Inflammatory macrophage treated with lipopolysaccharide for 1 hour (primary cell): ENCODE data around the gene SLC22A7.

Experiments
- DNase-seq, 2 donors: peaks; one replicate each; pipeline ENCODE4 v3.0.0-alpha.2; 2020 to 2022

Gene SLC22A7

DNA sequence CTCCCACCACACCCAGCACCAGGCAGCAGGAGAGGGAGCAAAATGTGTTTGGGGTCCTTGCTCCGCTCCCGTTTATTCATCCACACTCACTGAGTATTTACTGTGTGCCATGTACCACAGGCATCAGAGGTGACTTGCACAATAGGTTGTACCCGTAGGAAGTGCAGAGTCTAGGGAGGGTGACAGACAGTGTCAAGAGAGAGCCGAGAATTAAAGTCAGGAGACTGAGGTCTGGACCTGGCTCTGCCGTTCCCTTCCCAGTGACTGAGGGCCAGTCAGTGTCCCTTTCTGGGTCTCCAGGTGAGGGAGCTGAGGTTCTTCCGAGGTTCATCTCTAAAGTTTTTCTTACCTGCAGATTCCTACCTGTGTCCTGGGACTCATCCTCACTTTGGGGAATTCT lies 32.5 kb upstream of the SLC22A7 start:
- no peak for DNase-seq

DNA sequence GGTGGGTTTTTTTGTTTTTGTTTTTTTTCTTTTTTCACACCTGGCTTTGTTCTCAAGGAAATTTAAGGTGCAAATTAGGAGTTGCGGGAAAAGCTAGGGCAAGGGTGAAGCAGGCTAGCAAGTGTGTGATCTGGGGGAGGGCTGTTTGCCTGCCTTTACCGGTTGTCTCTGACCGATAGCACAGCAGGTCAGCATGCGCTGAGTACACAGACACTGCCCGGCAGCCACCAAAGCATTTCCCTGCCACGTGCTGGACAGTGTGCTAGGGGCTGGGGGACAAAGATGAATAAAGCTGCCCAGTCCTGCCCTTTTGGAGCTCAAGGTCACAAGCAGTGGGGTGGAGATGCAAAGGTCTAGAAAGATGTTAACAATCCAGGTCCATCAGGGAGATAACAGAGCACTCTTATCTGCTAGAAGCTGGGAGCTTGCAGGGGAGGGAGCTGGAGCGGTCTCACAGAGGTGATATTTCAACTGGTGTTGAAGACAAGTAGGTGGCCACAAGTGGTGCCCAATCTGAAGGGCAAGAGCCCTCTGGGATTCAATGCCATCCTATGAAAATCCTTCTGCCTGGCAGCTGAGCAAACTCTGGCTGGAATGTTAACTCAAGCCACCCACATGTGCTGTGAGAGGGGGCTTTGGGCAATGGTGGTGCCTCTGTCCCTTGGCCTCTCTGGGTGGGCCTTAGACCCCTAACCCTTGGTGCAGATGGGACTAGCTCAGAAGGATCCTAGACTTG lies 30.3 kb upstream of the SLC22A7 start:
- DNase-seq: no peak

DNA sequence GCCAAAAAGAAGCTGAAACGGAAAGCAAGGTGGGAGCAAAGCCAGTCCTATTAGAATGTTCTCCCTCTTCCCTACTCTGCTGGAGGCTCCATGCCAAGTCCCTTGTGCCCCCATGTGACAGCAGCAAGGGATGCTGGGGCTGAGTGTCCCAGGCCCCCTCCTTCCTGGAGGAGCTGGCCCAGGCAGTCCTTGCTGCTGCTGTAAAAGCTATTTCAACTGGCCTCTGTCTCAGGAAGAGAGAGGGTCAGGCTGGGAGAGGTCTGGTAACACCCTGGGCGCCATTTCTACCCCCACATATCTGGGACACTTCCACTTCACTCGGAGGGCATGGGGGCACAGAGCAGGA lies 29.7 kb upstream of the SLC22A7 start:
- DNase-seq: no peak

DNA sequence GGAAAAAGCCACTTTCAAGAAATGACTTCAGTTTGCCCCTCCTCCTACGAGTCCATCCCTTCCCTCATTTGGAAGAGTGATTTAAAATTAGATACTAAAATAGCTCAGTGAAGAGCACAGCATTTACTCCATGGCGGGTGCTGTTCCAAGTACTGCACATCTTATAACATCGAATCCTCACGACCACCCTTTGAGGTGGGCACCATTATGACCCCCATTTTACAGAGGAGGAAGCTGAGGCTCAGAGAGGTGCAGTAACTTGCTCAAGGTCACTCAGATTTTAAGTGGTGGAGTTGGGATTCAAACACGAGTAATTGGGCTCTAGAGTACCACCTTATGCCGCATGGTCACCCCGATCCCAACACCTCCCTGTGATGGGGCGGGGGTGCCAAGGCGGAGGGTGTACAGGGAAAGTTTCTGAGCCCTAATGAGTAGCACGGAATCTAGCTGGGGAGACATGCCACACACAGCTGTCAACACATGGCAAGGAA lies 29.2 kb upstream of the SLC22A7 start:
- no peak for DNase-seq

DNA sequence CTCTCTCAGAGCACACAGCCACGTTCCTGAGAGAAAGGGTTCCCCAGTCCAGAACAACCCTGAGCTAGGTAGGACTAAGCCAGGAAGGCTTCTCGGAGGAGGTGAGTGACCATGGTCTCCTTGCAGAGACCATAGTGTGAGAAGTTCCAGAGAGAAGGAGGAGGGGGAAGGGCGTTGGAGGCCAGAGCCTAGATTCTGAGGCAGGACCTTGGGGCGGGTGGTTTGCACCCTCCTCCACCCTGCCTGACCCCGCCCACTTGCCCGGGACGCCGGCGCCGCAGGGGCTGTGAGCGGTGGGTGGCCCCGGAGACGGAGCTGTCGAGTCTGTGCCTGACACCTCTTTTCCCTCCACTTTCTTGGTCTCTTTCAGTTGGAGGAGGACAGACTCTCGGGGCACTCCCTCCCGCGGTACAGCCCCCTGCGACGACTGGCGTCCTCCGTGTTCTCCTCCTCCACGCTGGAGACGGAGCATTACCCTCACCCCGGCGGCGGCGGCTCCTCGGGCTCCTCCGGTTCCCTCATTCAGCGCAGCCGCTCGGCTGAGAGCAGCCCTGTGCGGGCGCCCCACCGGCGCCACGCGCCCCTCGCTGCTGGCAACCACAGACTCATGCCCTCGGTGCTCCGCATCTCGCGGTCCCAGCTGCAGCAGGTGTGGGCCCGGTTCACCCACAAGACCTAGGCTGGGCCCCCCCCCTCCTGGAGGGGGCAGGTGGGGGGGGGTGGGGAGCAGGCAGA lies 28.6 kb upstream of the SLC22A7 start:
- no peak for DNase-seq

DNA sequence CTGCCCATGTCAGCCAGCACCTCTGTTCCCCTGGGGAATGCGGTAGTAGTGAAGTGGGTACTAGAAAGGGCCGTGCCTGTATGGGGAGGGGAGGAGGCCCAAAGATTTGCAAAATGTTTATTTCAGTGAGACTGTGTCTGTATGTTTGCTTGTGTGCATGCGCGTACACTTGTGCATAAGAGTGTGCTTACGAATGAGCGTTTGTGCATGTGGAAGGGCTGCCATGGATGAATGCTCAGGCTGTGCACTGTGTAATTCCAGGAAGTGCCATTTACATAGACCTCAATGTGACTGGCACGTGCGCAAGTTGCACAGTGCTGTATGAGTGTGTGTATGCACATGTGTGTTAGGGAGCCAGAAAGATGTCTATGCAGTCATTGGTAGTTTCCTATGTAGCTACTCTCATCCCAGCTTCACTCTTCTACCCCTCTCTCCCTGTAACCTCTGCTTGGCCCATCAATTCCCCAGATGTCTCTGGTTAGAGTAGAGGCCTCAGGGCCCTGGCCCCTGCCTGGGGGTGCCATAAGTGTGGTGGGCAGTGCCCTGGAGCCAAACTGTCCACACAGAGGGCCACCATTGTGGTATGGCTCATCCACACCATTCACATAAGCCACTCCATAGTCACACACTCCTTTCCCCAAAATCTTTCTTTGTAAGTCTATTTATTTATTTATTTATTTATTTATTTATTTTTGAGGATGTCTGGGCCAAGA lies 26.8 kb upstream of the SLC22A7 start:
- no peak for DNase-seq

DNA sequence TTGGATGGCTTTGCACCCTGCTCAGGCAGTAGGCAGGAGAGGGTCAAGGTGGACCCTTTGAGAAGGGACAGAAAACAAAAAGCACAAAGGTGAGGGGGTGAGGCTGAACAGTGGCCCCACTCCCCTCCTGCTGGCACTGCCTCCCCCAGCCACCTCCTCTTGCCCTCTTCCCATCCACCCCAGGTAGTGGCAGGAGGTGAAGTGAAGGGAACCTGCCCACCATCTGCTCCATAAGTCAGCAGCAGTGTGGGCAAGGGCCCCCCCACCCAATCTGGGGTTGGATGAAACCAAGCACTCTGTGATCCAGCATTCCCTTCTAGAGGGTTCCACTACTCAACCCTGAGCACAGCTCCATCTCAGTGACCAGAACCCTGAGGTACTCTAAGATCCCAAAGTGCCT lies 26.1 kb upstream of the SLC22A7 start:
- no peak for DNase-seq

DNA sequence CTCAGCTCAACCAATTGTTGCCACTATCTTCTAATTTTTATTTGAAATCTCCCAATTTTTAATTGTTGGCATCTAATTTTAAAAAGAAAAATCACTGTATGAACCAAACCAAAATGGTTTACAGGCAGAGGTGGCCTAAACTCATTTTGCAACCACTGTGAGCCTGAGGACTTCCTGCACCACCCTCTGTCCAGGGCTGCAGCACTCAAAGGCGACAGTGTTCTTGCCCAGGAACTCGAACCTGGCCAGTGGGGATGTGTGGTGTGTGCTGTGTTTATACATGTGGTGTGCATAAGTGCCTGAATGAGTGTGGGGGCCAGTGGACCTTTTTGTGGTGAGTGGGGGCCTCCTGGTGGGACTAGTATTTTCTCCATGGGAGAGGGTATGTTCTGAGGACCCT lies 24.4 kb upstream of the SLC22A7 start:
- DNase-seq: no peak

DNA sequence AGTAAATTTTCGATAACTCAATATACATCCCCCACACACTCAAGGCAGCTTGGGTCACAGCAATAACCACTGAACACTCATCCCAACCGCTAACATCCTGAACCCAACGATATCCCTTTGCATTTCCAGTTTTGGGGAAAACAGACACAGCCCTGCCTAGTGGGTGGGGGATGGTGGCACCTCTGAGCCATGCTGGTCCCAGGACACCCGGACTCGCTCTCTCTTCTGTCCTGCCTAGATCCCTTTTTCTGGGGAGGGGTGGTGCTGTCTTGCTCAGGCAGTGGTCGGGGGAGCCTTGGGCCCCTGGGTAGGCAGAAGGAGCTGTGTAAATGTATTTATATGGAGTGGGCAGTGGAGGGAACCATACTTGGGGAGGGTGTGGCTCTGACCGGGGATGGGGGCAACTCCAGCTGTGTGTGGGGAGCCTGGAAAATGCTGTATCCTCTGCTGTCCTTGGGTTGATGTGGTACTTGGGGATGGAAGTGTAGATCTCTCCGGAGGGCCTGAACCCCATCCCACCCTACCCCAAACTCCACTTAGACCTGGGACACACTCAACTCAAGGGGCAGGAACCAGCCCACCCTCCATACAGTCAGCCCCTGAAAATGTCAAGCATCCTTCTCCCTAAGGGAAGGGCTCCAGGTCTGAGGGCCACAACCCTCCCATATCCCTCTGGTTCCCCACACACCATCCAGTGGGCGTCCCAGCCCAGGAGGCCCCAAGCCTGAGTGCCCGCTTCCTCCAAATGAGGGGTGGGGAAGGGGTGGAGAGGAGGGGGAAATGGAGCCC lies 23.7 kb upstream of the SLC22A7 start:
- no peak for DNase-seq

DNA sequence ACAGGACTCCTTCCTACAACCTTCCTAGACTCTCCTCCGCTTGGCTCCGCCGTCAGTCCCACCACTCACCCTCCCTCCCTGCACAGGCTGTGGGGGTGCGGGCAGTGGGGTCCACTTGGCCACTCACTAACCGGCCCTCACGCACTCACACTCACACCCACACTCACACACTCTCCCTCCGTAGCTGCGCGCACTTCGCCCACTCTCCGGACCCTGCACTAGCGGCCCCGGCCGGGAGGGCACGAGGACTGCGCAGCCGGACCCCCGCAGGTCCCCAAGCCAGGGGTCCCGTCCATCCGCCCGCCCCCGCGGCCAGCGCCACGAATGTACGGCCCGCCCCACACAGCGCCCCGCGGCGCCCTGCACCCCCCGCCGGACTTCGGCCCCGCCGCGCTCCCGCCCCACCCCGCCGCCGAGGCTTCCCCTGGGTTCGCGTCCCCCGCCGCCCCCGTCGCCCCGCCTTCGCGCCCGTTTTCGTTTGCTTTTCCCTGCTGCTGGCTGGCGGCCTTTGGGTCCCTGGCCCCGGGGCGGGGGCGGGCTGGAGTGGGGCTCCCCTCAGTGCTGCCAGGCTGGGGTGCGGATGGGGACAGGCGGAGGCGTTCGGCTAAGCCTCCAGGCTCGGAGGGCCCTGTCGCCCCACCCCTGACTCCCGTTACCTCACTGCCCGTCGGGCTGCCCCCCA lies 23.0 kb upstream of the SLC22A7 start:
- DNase-seq: peak in 1 of 2 donors; percentile 11

DNA sequence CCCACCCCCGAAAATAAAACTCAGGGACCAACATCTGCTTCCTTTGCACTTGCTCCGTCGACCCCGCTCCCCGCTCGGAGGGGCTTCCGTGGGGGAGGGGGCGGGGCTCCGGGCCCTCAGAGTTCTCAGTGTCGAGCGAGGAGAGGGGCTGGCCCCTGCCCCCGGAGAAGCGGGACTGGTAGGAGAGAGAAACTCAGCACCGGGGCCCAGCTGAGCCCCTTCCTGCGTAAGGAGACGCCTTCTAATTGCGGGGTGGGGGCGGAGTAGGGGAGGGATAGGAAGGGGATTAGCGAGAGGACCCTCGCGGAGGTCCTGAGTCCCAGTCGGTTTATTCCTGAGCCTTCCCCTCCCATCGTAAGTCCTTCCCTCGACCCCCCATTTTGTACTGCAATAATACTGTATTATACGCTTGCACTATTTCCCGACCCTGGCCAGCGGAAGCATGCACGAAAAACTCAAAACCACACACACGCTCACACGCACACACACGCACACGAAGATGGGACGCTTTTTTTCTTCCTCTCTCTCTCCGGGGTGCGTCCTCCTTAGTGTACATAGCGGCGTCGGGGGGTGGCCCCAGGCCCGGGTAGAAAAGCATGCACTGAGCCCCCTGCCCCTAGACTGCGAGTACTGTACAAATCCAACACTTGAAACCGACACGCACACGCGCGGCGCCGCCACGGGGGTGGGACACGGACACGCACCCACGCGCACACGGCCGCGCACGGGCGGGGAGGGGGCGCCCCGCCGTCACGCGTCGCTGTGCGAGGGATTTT lies 22.1 kb upstream of the SLC22A7 start:
- DNase-seq: peak in 1 of 2 donors; percentile 5

DNA sequence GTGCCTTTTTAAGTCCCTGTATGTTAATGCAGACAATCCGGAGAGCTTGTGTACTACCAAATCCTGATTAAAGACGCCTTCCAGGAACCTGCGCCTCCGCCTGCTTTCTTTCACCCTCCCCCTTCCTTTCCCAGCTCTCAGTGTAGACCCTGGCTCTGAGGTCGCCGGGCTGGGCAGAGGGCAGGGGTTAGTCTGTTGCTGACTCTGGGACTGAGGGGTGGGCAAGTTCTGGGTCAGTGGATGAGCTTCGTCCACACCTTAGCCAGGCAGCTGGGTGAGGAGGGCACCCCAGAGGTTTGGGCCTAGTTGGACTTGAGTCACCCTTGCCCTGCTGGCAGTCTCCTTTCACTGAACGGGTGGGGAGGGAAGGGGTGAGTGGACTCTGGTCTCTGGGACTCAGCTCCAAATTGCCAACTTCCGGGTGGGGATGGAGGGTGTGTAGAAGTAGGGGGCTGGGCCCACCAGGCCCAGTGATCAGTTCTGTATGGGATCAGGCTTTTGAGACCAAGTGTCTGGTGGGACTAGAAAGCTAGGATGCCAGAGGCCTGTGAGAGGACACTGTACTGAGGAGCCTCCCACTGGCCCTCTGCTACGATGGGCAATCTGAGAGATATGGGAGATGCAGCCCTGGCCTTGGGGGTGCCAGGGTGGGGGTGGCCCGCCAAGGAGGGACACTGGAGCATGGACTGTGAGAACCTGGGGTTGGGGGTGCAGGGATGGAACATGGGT lies 21.3 kb upstream of the SLC22A7 start:
- DNase-seq: no peak

DNA sequence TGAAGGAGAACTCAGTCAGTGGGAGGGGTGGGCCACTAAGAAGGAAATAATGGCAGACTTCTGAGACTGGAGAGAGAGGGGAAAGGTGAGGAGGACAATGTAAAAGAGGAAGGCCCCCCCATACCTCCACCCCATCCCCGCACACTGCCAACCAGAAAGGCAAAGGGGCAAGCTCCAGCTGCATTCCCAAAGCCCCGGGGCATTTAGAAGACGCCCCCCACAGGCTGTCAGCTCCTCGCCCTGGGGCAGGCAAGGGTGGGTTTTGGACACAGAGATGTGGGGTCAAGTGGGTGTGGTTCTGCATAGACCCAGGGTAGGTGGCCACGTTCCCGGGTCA lies 20.8 kb upstream of the SLC22A7 start:
- no peak for DNase-seq

DNA sequence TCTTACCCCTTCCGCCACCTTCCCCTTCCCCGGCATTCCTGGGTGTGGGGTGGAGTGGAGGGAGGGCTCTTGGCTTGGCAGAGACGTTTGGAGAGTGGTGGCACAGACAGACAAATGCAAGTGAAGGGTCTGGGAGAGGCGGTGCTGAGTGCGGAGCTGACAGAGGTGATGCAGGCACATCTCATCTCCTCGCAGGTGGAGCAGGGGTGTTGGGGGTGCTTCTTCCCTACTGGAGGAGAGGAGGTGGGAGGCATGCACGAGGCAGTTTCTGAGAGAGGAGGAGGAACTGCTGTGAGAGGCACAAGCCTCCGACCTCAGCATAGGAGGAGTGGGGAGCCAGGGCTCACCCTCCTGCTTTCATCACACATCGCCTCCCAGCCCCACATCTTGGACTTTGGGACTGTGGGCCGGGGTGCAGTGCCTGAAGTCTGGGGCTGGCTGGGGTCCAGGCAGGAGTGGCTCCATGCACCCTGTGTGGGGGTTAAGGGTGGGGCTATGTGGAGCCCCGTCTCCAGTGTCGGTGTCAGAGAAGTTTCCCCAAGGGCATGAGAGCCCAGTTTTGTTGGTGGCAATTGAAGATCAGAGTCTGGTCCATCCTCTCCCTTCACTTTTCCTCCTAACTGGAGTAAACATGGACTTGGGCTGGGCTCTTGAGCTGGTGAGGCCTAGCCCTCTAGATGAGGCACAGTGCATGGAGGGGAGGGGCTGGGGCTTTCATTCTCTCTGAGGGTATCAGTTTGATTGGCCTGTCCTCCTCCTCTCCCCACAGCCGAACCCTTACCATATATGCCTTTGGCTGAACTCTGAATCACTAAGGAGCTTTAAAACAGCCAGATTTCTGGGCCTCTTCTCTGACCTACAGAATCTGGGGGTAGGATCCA lies 20.2 kb upstream of the SLC22A7 start:
- no peak for DNase-seq

DNA sequence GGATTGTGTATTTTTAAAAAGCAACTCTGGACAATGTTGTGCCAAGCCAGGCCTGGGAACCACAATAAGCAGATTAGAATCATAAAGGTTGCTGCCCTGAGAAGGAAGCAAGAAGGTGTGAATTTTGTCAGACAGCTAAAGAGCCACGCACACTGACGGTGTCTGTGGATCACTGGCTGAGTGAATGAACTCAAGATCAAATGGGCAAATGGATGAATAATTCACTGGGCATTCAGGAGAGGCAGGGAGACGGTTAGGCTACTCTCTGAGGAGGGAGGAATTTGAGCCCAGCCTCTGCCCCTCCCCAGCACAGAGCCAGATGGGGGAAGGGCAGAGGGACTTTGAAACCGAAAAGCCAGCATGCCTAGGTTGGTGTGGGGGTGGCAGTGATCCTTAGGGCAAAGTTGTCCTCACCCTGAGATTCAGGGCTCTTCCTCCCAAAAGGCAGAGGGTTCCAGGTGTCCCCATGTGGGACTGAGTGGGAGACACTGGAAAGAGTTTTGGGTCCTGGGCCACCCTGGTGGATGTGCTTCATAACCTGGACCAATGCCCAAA lies 19.5 kb upstream of the SLC22A7 start:
- no peak for DNase-seq

DNA sequence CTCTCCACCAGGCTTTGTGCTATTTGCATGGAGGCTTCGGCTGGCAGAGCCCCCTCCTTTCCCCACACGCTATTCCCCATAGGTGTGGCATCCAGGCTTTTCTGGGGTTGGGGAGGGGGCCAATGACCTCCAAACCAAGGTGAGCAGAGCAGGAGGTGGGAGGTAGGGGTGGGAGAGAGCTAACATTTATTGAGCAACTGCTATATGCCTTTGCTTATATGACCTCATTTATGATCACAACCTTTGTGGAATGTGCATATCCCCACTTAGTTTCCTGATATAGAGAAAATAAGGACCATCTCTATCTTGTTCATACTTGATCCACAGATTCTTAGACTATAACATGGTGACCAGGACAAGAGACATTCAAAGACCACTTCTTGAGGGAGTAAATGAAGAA lies 17.8 kb upstream of the SLC22A7 start:
- DNase-seq: no peak

DNA sequence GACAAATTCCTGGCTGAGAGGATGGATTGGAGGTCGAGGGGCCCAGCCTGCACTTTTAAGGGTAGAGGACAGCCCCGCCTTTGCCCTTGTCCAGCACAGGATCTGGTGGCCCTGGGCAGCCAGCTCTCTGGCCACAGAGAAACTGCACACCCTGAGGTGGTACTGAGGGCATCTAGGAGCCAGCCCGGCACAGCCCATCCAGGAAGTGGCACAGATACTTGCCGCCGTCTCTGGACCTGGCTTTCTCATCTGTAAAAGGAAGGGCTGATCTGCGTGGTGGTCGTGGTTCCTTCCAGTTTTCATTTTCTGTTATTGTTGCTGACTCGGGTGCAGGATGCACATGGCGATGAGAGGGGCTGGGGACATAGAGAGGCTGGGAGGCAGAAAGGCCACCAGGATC lies 16.0 kb upstream of the SLC22A7 start:
- DNase-seq: no peak

DNA sequence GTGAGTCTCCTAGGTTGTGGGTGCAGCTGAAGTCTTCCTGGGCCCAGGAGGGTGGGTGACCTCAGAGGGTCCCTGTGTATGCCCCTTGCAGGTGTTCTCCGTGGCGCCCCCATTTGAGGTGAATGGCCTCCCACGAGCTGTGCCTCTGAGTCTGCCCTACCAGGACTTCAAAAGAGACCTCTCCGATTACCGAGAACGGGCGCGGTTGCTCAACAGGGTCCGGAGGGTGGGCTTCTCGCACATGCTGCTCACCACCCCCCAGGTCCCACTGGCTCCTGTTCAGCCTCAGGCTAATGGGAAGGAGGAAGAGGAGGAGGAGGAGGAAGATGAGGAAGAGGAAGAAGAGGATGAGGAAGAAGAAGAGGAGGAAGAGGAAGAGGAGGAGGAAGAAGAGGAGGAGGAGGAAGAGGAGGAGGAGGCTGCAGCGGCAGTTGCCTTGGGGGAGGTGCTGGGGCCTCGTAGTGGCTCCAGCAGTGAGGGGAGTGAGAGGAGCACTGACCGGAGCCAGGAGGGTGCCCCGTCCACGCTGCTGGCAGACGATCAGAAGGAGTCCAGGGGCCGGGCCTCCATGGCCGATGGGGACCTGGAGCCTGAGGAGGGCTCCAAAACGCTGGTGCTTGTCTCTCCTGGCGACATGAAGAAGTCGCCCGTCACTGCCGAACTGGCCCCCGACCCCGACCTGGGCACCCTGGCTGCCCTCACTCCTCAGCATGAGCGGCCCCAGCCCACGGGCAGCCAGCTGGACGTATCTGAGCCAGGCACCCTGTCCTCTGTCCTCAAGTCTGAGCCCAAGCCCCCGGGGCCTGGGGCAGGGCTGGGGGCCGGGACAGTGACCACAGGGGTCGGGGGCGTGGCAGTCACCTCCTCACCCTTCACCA lies 15.2 kb upstream of the SLC22A7 start:
- no peak for DNase-seq

DNA sequence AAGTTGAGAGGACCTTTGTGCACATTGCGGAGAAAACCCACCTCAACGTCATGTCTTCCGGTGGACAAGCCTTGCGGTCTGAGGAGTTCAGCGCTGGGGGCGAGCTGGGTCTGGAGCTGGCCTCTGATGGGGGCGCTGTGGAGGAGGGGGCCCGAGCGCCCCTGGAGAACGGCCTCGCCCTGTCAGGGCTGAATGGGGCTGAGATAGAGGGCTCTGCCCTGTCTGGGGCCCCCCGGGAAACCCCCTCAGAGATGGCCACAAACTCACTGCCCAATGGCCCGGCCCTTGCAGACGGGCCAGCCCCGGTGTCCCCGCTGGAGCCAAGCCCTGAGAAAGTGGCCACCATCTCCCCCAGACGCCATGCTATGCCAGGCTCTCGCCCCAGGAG lies 14.6 kb upstream of the SLC22A7 start:
- DNase-seq: no peak
